Gastrocnemius medialis (tissue), 4 donors: ENCODE data around the gene LRRC45.

ENCODE experiments used
- CTCF ChIP-seq, 5 experiments: fragments of 450-650 bp in 3 of 5; fragments of 200-600 bp in 2 of 5; sonication (generic) in 2 of 5; IDR thresholded peaks in 4 of 5; conservative IDR thresholded peaks in 1 of 5; 1 replicate in 4 of 5; 2 replicates in 1 of 5; pipeline ENCODE4 v1.5.1; 2016 to 2019; ENCODE audit warnings: antibody characterized with exemption in 5 of 5, mild to moderate bottlenecking in 3 of 5, moderate library complexity in 3 of 5
- POLR2A ChIP-seq, 2 donors: fragments of 450-650 bp; IDR thresholded peaks; one replicate each; pipeline ENCODE4 v1.6.1; 2017; ENCODE audit warnings: antibody characterized with exemption in 2 of 2, mild to moderate bottlenecking in 2 of 2, moderate library complexity in 2 of 2

GRCh38 chr17:82000803-82001570, 22.1 kb upstream of the LRRC45 start:
- TF ChIP-seq CTCF (IDR thresholded peaks at IDR 0.05 in 4 of 5, conservative IDR thresholded peaks at IDR 0.05 in 1 of 5) (no peak), POLR2A (IDR thresholded peaks at IDR 0.05) (no peak)
